HL-60 (cell line): ENCODE results near the gene NOX5.

ENCODE experiments used
- DNase-seq, 2 experiments: peaks; one replicate each; pipeline ENCODE4 v3.0.0-alpha.2; 2010 to 2020; ENCODE audit warnings: low read depth in 1 of 2, low spot score in 1 of 2
- H3K27ac ChIP-seq: fragments of 250-450 bp; sonication (Bioruptor Pico); replicated peaks from 2 replicates; pipeline ENCODE4 v1.5.1; 2020; ENCODE audit warnings: mild to moderate bottlenecking, moderate library complexity
- H3K27me3 ChIP-seq: fragments of 250-450 bp; sonication (Bioruptor Pico); 2 replicates; pipeline ENCODE4 v1.5.1; 2021; ENCODE audit warnings: mild to moderate bottlenecking, moderate library complexity; ENCODE audit not compliant: insufficient read depth, poor library complexity, severe bottlenecking
- H3K4me3 ChIP-seq: replicated peaks from 2 replicates; pipeline ENCODE4 v1.5.1; 2011; ENCODE audit warnings: mild to moderate bottlenecking, control low read depth, low read length; ENCODE audit not compliant: insufficient read depth
- CTCF ChIP-seq: IDR thresholded peaks from one replicate; pipeline ENCODE4 v1.5.1; 2011; ENCODE audit warnings: low read length, control low read depth, inconsistent platforms; ENCODE audit not compliant: insufficient read depth
- GABPA ChIP-seq: IDR thresholded peaks from 2 replicates; pipeline ENCODE4 v1.6.1; 2012; ENCODE audit warnings: low read depth
- POLR2AphosphoS5 ChIP-seq: IDR thresholded peaks from 2 replicates; pipeline ENCODE4 v1.6.1; 2012; ENCODE audit warnings: low read depth
- REST ChIP-seq: IDR thresholded peaks from 2 replicates; pipeline ENCODE4 v1.6.1; 2012; ENCODE audit warnings: low read depth; ENCODE audit not compliant: insufficient replicate concordance
- SPI1 ChIP-seq: IDR thresholded peaks from 2 replicates; pipeline ENCODE4 v1.6.1; 2012; ENCODE audit warnings: low read depth, mild to moderate bottlenecking, borderline replicate concordance

NOX5 gene

GRCh38 chr15:69078638-69079037, 64.1 kb downstream of the NOX5 start:
- no peak overlapping the region for H3K4me3 ChIP-seq
- DNase-seq = no peak
- no peaks in the 10 kb centered on the region for H3K27me3 ChIP-seq
- TF ChIP-seq SPI1 = no peak
- no peak for TF ChIP-seq POLR2AphosphoS5
- no peak for TF ChIP-seq CTCF
- TF ChIP-seq GABPA = no peak
- no peak for TF ChIP-seq REST
- H3K27ac ChIP-seq = no peak overlapping the region

- Histone ChIP-seq H3K27ac (no peak overlapping the region), H3K4me3 (no peak overlapping the region), H3K27me3 (no peaks in the 10 kb centered on the region)
- no peak for DNase-seq
- TF ChIP-seq POLR2AphosphoS5 = no peak
- TF ChIP-seq CTCF = no peak
- no peak for TF ChIP-seq REST
- TF ChIP-seq SPI1 = no peak
- TF ChIP-seq GABPA = no peak
These were observed 66.1 kb downstream of the NOX5 start for GRCh38 chr15:69080295-69081248.

- no peak overlapping the region for H3K4me3 ChIP-seq
- H3K27ac ChIP-seq = no peak overlapping the region
- H3K27me3 ChIP-seq = no peaks in the 10 kb centered on the region
- TF ChIP-seq SPI1 = no peak
- no peak for TF ChIP-seq POLR2AphosphoS5
- no peak for DNase-seq
These were observed 67.0 kb downstream of the NOX5 start for GRCh38 chr15:69081310-69082004.

GRCh38 chr15:69082021-69082502, 67.6 kb downstream of the NOX5 start:
- Histone ChIP-seq H3K27me3 (no peaks in the 10 kb centered on the region), H3K27ac (no peak overlapping the region), H3K4me3 (no peak overlapping the region)
- DNase-seq = no peak
- TF ChIP-seq SPI1 (no peak), CTCF (no peak), POLR2AphosphoS5 (no peak), REST (no peak), GABPA (no peak)
